OCI-LY7 (cell line): ENCODE measurements around the gene PCBD1. TPM values are rescaled to one million over a fixed set of nuclear protein-coding genes. Genes with fewer than 3 reads are reported as not detected.

Source experiments
- BruUV-seq: library from RNA; stranded (reverse); fragments of 400-500 nt; replicated peaks from 2 replicates; lab custom pipeline; 2021; lab: Mats Ljungman, UMichigan
- CTCF ChIA-PET: fragments of 300-600 bp; sonication (Branson Sonifier 250); formaldehyde crosslinking; loops from one replicate; lab custom pipeline; 2022; ENCODE audit warnings: antibody characterized with exemption; ENCODE audit not compliant: unreplicated experiment; lab: Charles Lee
- POLR2A ChIA-PET: fragments of 300-600 bp; sonication (Branson Sonifier 250); formaldehyde crosslinking; loops from one replicate; lab custom pipeline; 2022; ENCODE audit warnings: antibody characterized with exemption; lab: Charles Lee
- DNase-seq: peaks from one replicate; pipeline ENCODE4 v3.0.0-alpha.2; 2015; ENCODE audit warnings: low spot score
- H2AFZ ChIP-seq: fragments of 200-600 bp; sonication (generic), shearing (Covaris generic); 2 replicates; pipeline ENCODE4 v1.6.1; 2014; ENCODE audit warnings: mild to moderate bottlenecking, antibody characterized with exemption, low read length, moderate library complexity
- H3K27ac ChIP-seq: fragments of 200-600 bp; sonication (generic); 2 replicates; pipeline ENCODE4 v1.5.1; 2014; ENCODE audit warnings: mixed run types, low read depth, mild to moderate bottlenecking, moderate library complexity, low read length, inconsistent platforms; ENCODE audit not compliant: poor library complexity, severe bottlenecking
- H3K36me3 ChIP-seq: fragments of 200-600 bp; sonication (generic); 2 replicates; pipeline ENCODE4 v1.6.1; 2014; ENCODE audit warnings: mild to moderate bottlenecking, antibody characterized with exemption, low read length, moderate library complexity, mixed read lengths; ENCODE audit not compliant: insufficient read depth
- H3K4me1 ChIP-seq: fragments of 200-600 bp; sonication (generic); 2 replicates; pipeline ENCODE4 v1.5.1; 2014; ENCODE audit warnings: mild to moderate bottlenecking, low read length; ENCODE audit not compliant: insufficient read depth, poor library complexity, severe bottlenecking
- H3K4me2 ChIP-seq: fragments of 200-600 bp; sonication (generic); 2 replicates; pipeline ENCODE4 v1.6.1; 2014; ENCODE audit warnings: mild to moderate bottlenecking, low read length
- H3K4me3 ChIP-seq: fragments of 200-600 bp; sonication (generic); 2 replicates; pipeline ENCODE4 v1.5.1; 2014; ENCODE audit warnings: mild to moderate bottlenecking, low read depth, low read length; ENCODE audit not compliant: poor library complexity, severe bottlenecking
- H3K79me2 ChIP-seq: fragments of 200-600 bp; sonication (generic); 2 replicates; pipeline ENCODE4 v1.6.1; 2016; ENCODE audit warnings: low read depth, mild to moderate bottlenecking, low read length, moderate library complexity, mixed read lengths; ENCODE audit not compliant: insufficient read depth
- H3K9me2 ChIP-seq: fragments of 200-600 bp; sonication (generic); 2 replicates; pipeline ENCODE4 v1.6.1; 2016; ENCODE audit warnings: mild to moderate bottlenecking, low read length, mixed read lengths; ENCODE audit not compliant: insufficient read depth
- H3K9me3 ChIP-seq: fragments of 200-600 bp; sonication (generic); 2 replicates; pipeline ENCODE4 v1.6.1; 2014; ENCODE audit warnings: mild to moderate bottlenecking, mixed run types, low read length, mixed read lengths
- H4K20me1 ChIP-seq: fragments of 200-600 bp; sonication (generic); 2 replicates; pipeline ENCODE4 v1.6.1; 2014; ENCODE audit warnings: mild to moderate bottlenecking, antibody characterized with exemption, low read length, moderate library complexity, mixed read lengths; ENCODE audit not compliant: insufficient read depth
- EZH2phosphoT487 ChIP-seq: fragments of 200-600 bp; sonication (generic); IDR thresholded peaks from 2 replicates; pipeline ENCODE4 v1.6.1; 2018; ENCODE audit warnings: low read depth, borderline replicate concordance, mild to moderate bottlenecking, mixed run types, antibody characterized with exemption, low read length, moderate library complexity, mixed read lengths
- intact Hi-C: fragments of 100-400 bp; cut with micrococcal nuclease; formaldehyde crosslinking; loops from one replicate; pipeline ENCODE4 v1.10.0; 2022; ENCODE audit not compliant: unreplicated experiment
- total RNA-seq, 2 experiments: library from RNA; depleted of rRNA in 1 of 2; stranded (reverse); fragments of >200 nt in 1 of 2; shearing (Covaris generic) in 1 of 2; gene quantifications; 2 replicates each; pipeline ENCODE4 v1.2.3, GENCODE V29; 2014 to 2022
- TF ChIP-seq, protein P1 (sequence below): fragments of 200-600 bp; sonication (generic); conservative IDR thresholded peaks from 2 replicates; pipeline ENCODE4 v1.5.1; 2014; ENCODE audit warnings: mild to moderate bottlenecking, antibody characterized with exemption, low read length, moderate library complexity, mixed read lengths

The PCBD1 gene
- total RNA-seq, 2 experiments from 2014 or later: 4.9 to 25.4 TPM

DNA sequence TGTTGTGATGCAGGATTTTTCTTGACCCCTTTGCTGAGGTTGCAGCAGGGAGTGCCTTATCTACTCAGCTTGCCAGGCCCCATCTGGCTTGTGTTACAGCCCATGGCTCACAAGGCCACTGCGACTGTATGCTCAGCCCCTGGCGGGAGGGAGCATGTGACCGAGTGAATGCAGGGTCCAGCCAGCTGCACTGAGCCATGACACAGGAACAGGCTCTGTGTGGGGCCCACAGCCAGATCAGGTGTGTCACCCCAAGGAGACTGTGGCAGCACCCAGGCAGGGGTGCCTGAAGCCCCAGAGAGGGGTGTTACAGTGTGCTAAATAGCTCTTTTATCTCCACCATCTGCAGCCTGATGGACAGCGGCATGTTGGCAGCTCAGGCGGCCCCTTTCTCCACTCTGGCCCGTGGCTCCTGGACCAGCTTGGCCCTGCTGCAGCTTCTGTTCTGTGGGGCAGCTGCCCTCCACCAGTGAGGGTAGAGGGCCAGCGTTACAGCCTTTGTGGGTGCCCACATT is 2.6 kb upstream of the PCBD1 start:
- TF ChIP-seq, protein P1, sequence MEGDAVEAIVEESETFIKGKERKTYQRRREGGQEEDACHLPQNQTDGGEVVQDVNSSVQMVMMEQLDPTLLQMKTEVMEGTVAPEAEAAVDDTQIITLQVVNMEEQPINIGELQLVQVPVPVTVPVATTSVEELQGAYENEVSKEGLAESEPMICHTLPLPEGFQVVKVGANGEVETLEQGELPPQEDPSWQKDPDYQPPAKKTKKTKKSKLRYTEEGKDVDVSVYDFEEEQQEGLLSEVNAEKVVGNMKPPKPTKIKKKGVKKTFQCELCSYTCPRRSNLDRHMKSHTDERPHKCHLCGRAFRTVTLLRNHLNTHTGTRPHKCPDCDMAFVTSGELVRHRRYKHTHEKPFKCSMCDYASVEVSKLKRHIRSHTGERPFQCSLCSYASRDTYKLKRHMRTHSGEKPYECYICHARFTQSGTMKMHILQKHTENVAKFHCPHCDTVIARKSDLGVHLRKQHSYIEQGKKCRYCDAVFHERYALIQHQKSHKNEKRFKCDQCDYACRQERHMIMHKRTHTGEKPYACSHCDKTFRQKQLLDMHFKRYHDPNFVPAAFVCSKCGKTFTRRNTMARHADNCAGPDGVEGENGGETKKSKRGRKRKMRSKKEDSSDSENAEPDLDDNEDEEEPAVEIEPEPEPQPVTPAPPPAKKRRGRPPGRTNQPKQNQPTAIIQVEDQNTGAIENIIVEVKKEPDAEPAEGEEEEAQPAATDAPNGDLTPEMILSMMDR: no peak
- no peak for TF ChIP-seq EZH2phosphoT487
- no peaks in the 10 kb centered on the region for H4K20me1 ChIP-seq
- peaks cover 5% of the 10 kb centered on the region for H3K4me1 ChIP-seq
- no peak overlapping the region for H2AFZ ChIP-seq
- no peaks in the 10 kb centered on the region for H3K36me3 ChIP-seq
- no peak overlapping the region for H3K4me3 ChIP-seq
- no peaks in the 10 kb centered on the region for H3K9me3 ChIP-seq
- no peaks in the 10 kb centered on the region for H3K9me2 ChIP-seq
- ChIA-PET POLR2A (no interaction called here), CTCF (no interaction called here)
- no peak for DNase-seq
- H3K27ac ChIP-seq: no peak overlapping the region
- H3K79me2 ChIP-seq: no peaks in the 10 kb centered on the region
- H3K4me2 ChIP-seq: no peak overlapping the region
- no TSS peak for BruUV-seq
- intact Hi-C loops: no loop called here

GRCh38 chr10:70889291-70889690 is 926 bp upstream of the PCBD1 start:
- H3K4me2 ChIP-seq: no peak overlapping the region
- no peaks in the 10 kb centered on the region for H3K9me2 ChIP-seq
- H3K79me2 ChIP-seq: no peaks in the 10 kb centered on the region
- no TSS peak for BruUV-seq
- no peak for DNase-seq
- H4K20me1 ChIP-seq: no peaks in the 10 kb centered on the region
- TF ChIP-seq, protein P1: no peak
- TF ChIP-seq EZH2phosphoT487: no peak
- no peaks in the 10 kb centered on the region for H3K9me3 ChIP-seq
- peaks cover 5% of the 10 kb centered on the region for H3K4me1 ChIP-seq
- intact Hi-C loops: no loop called here
- no peak overlapping the region for H3K4me3 ChIP-seq
- H3K36me3 ChIP-seq: no peaks in the 10 kb centered on the region
- ChIA-PET CTCF (no interaction called here), POLR2A (interaction anchor here (1.0 kb wide), 1 partner anchor 34 kb away, joined by 3 read pairs; no protein-coding TSS in a partner anchor)
- no peak overlapping the region for H3K27ac ChIP-seq
- peak overlapping the region; percentile 90; the same call in 1 of the 2 replicates for H2AFZ ChIP-seq

GRCh38 chr10:70886921-70887665 is 1.3 kb downstream of the PCBD1 start:
- Histone ChIP-seq H3K9me3 (no peaks in the 10 kb centered on the region), H4K20me1 (no peaks in the 10 kb centered on the region), H3K36me3 (no peaks in the 10 kb centered on the region), H3K4me2 (peak overlapping the region; percentile 87; the same call in 1 of the 2 replicates), H3K79me2 (no peaks in the 10 kb centered on the region), H3K4me1 (peaks cover 5% of the 10 kb centered on the region), H3K27ac (no peak overlapping the region), H3K9me2 (no peaks in the 10 kb centered on the region), H2AFZ (peak overlapping the region; percentile 90; the same call in 1 of the 2 replicates), H3K4me3 (no peak overlapping the region)
- ChIA-PET CTCF (no interaction called here), POLR2A (interaction anchor here (1.1 kb wide), 1 partner anchor 483 kb away, joined by 3 read pairs; the partner anchor contains the start of gene EIF4EBP2)
- intact Hi-C loops: no loop called here
- no TSS peak for BruUV-seq
- DNase-seq: no peak
- TF ChIP-seq EZH2phosphoT487: no peak
- TF ChIP-seq, protein P1: no peak
